CD4-positive, alpha-beta T cell (primary cell): ENCODE data around the gene DOP1B. TPM values are rescaled to one million over a fixed set of nuclear protein-coding genes. Genes with fewer than 3 reads are reported as not detected.
A peak's percentile ranks its signal among the peaks of the same experiment; 100 is the strongest.
"Not testable (repeated sequence)": the region's sequence is repeated elsewhere in the genome, so short reads cannot be mapped to it uniquely, and the experiment has no call there.

Experiments used
- ATAC-seq: fragments of 200-7000 bp; cut with Tn5 transposase; one replicate; pipeline ENCODE4 v1.10.0; 2022; ENCODE audit warnings: mild to moderate bottlenecking; ENCODE audit not compliant: poor library complexity
- CTCF ChIA-PET: fragments of 350-600 bp; sonication (Branson Sonifier 250); formaldehyde crosslinking; loops from one replicate; lab custom pipeline; 2021; ENCODE audit warnings: antibody characterized with exemption, inconsistent platforms; lab: Charles Lee
- POLR2A ChIA-PET: fragments of 350-600 bp; sonication (Branson Sonifier 250); formaldehyde crosslinking; loops from one replicate; lab custom pipeline; 2021; ENCODE audit warnings: antibody characterized with exemption, inconsistent platforms; lab: Charles Lee
- DNase-seq, 14 experiments: peaks; one replicate each; pipeline ENCODE4 v3.0.0-alpha.2; 2013 to 2020; ENCODE audit warnings: mixed read lengths in 2 of 14
- H3K27ac ChIP-seq, 2 donors: one replicate each; pipeline versions ENCODE4 v1.5.1 to v1.7.0; 2013; ENCODE audit warnings: low read length in 2 of 2, low read depth in 1 of 2, mild to moderate bottlenecking in 1 of 2
- H3K27me3 ChIP-seq, 2 experiments: 1 replicate in 1 of 2; 2 replicates in 1 of 2; pipeline versions ENCODE4 v1.6.1 to v1.7.0; 2013; ENCODE audit warnings: low read length in 2 of 2, control low read depth in 1 of 2, mild to moderate bottlenecking in 1 of 2, moderate library complexity in 1 of 2; ENCODE audit not compliant: insufficient read depth in 2 of 2, control insufficient read depth in 1 of 2
- H3K36me3 ChIP-seq: one replicate; pipeline ENCODE4 v1.6.1; 2013; ENCODE audit warnings: low read length, control low read depth; ENCODE audit not compliant: insufficient read depth
- H3K4me1 ChIP-seq: one replicate; pipeline ENCODE4 v1.6.1; 2013; ENCODE audit warnings: low read length, control low read depth; ENCODE audit not compliant: insufficient read depth
- H3K4me3 ChIP-seq: one replicate; pipeline ENCODE4 v1.5.1; 2013; ENCODE audit warnings: mild to moderate bottlenecking, low read length, moderate library complexity
- H3K9me3 ChIP-seq, 2 experiments: 1 replicate in 1 of 2; 2 replicates in 1 of 2; pipeline versions ENCODE4 v1.6.1 to v1.7.0; 2013; ENCODE audit warnings: low read length in 2 of 2, mild to moderate bottlenecking in 2 of 2, control low read depth in 1 of 2, moderate library complexity in 1 of 2; ENCODE audit not compliant: control insufficient read depth in 1 of 2, insufficient read depth in 1 of 2
- H3K27ac Mint-ChIP-seq: one replicate; pipeline ENCODE4 v1.8.0; 2020; ENCODE audit warnings: mixed read lengths
- H3K27me3 Mint-ChIP-seq: one replicate; pipeline ENCODE4 v1.8.0; 2021; ENCODE audit warnings: mixed read lengths
- H3K36me3 Mint-ChIP-seq: one replicate; pipeline ENCODE4 v1.8.0; 2021; ENCODE audit warnings: low read depth, mixed read lengths
- H3K4me1 Mint-ChIP-seq: one replicate; pipeline ENCODE4 v1.8.0; 2021; ENCODE audit warnings: low read depth, mixed read lengths
- H3K4me3 Mint-ChIP-seq: one replicate; pipeline ENCODE4 v1.8.0; 2020; ENCODE audit warnings: mild to moderate bottlenecking, mixed read lengths
- H3K9me3 Mint-ChIP-seq: one replicate; pipeline ENCODE4 v1.8.0; 2020; ENCODE audit warnings: mixed read lengths
- intact Hi-C, 2 experiments: fragments of 100-400 bp; cut with DNase I in 1 of 2; cut with micrococcal nuclease in 1 of 2; formaldehyde crosslinking; loops; one replicate each; pipeline versions ENCODE4 v1.15.1 to v1.9.0; 2023 to 2025; cut with DNase I, micrococcal nuclease
- total RNA-seq, 174 experiments: library from RNA in 2 of 174; stranded (reverse) in 2 of 174; gene quantifications; one replicate each; pipeline ENCODE4 v1.2.3 and lab custom pipeline; 2021 to 2026
- TF ChIP-seq, protein P1 (sequence below): fragments of 200-600 bp; IDR thresholded peaks from one replicate; pipeline ENCODE4 v1.8.0; 2022; ENCODE audit warnings: antibody characterized with exemption, mild to moderate bottlenecking

DOP1B gene
- total RNA-seq, 2 experiments from 2014 or later, result 11.0 to 12.7 TPM

DNA sequence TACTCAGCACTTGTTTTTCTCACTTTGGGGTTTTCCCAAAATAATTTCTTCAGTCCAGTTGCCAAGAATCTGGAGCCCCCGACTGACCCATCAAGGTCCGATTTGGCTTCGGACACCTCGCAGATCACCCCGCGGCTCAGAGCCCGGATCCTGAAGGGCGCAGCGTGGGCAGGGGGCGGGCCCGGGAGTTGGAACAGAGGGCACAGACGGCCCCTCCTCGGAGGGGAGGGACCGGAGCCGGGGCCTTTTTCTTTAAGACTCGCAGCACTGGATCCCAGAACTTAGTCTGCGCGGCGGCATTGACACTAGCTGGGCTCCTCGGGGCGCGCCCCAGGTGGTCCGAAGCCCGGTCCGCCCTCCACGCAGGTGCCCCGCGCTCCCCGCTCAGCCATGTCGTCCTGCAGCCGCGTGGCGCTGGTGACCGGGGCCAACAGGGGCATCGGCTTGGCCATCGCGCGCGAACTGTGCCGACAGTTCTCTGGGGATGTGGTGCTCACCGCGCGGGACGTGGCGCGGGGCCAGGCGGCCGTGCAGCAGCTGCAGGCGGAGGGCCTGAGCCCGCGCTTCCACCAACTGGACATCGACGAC is 21.7 kb upstream of the DOP1B start, which contains the start of gene CBR3:
Gene CBR3 (plus strand): TSS at position 277 of the 588 bp plus-strand sequence. CDS start 114 bp downstream, at position 391.
- POLR2A ChIA-PET, result interaction anchor here (0.6 to 2.3 kb wide), 12 partner anchors 9 to 185 kb away, joined by 3 to 9 read pairs (median 4); partner anchors contain the start of genes CBR1 and MORC3
- H3K36me3 ChIP-seq, result peaks cover 3% of the 10 kb centered on the region
- CTCF ChIA-PET, result interaction anchor here (2.4 kb wide), 1 partner anchor 10 kb away, joined by 8 read pairs; no protein-coding TSS in a partner anchor
- H3K4me3 ChIP-seq, result peak within 1 kb of the TSS; percentile 85
- no peaks in the 10 kb centered on the region for H3K27me3 Mint-ChIP-seq
- H3K27ac Mint-ChIP-seq, result peak within 1 kb of the TSS; percentile 69
- peaks cover 37% of the 10 kb centered on the region for H3K4me1 ChIP-seq
- H3K9me3 Mint-ChIP-seq, result no peaks in the 10 kb centered on the region
- peak within 1 kb of the TSS; percentile 29 to 41 for H3K27ac ChIP-seq
- DNase-seq (peak; percentile 11 to 71 (median 43)), ATAC-seq (peak; percentile 54)
- peak within 1 kb of the TSS; percentile 95 for H3K4me3 Mint-ChIP-seq
- H3K9me3 ChIP-seq, result no peaks in the 10 kb centered on the region
- peaks cover 26% of the 10 kb centered on the region for H3K4me1 Mint-ChIP-seq
- intact Hi-C loops, result no loop called here
- no peaks in the 10 kb centered on the region for H3K36me3 Mint-ChIP-seq
- TF ChIP-seq, protein P1, sequence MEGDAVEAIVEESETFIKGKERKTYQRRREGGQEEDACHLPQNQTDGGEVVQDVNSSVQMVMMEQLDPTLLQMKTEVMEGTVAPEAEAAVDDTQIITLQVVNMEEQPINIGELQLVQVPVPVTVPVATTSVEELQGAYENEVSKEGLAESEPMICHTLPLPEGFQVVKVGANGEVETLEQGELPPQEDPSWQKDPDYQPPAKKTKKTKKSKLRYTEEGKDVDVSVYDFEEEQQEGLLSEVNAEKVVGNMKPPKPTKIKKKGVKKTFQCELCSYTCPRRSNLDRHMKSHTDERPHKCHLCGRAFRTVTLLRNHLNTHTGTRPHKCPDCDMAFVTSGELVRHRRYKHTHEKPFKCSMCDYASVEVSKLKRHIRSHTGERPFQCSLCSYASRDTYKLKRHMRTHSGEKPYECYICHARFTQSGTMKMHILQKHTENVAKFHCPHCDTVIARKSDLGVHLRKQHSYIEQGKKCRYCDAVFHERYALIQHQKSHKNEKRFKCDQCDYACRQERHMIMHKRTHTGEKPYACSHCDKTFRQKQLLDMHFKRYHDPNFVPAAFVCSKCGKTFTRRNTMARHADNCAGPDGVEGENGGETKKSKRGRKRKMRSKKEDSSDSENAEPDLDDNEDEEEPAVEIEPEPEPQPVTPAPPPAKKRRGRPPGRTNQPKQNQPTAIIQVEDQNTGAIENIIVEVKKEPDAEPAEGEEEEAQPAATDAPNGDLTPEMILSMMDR, result no peak
- no peaks in the 10 kb centered on the region for H3K27me3 ChIP-seq

DNA sequence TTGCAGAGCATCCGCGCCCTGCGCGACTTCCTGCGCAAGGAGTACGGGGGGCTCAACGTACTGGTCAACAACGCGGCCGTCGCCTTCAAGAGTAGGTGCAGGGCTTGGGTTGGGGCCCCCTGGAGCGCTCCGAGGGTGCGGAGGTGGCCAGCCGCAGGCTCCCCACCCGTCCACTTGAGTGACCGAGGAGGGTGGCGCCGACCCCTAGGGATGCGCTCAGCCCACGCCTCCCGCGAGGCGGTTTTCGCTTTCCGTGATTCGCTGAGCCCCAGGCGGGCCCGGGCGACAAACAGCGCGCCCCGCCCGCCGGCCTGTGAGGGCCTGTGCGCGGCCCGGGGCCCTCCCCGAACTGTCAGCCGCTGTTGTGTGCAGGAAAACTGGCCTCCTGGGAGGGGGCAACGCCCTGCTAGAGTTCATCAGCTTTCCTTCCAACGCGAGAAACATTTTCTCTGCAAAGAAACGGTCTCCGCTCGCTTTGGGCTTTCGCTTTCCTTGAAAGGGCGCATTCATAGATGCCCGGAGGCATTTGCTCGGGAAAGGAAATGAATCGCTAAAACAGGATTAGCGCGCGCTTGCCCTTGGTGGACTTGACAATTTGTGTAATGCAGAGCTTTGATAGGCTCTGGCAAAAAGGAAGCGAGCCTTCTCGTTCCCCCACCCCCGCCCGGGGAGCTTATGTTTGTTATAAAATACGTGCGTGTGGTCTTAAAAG is 21.1 kb upstream of the DOP1B start:
- peak overlapping the region; percentile 69 for H3K27ac Mint-ChIP-seq
- peak in 13 of 14 experiments; percentile 9 to 73 (median 51) for DNase-seq
- Histone ChIP-seq H3K9me3 (no peaks in the 10 kb centered on the region), H3K27ac (peak overlapping the region; percentile 29 to 41), H3K4me3 (peak overlapping the region; percentile 85), H3K36me3 (peaks cover 6% of the 10 kb centered on the region), H3K4me1 (peaks cover 35% of the 10 kb centered on the region), H3K27me3 (no peaks in the 10 kb centered on the region)
- no peaks in the 10 kb centered on the region for H3K27me3 Mint-ChIP-seq
- H3K4me1 Mint-ChIP-seq, result peaks cover 22% of the 10 kb centered on the region
- CTCF ChIA-PET, result interaction anchor here (1.4 to 2.4 kb wide), 2 partner anchors 10 to 18 kb away, joined by 3 to 8 read pairs; no protein-coding TSS in a partner anchor
- intact Hi-C loops, result no loop called here
- H3K4me3 Mint-ChIP-seq, result peak overlapping the region; percentile 95
- no peaks in the 10 kb centered on the region for H3K36me3 Mint-ChIP-seq
- peak; percentile 65 for ATAC-seq
- TF ChIP-seq, protein P1, result no peak
- no peaks in the 10 kb centered on the region for H3K9me3 Mint-ChIP-seq
- POLR2A ChIA-PET, result interaction anchor here (0.9 to 2.3 kb wide), 11 partner anchors 10 to 185 kb away, joined by 3 to 9 read pairs (median 4); partner anchors contain the start of genes CBR1 and MORC3

DNA sequence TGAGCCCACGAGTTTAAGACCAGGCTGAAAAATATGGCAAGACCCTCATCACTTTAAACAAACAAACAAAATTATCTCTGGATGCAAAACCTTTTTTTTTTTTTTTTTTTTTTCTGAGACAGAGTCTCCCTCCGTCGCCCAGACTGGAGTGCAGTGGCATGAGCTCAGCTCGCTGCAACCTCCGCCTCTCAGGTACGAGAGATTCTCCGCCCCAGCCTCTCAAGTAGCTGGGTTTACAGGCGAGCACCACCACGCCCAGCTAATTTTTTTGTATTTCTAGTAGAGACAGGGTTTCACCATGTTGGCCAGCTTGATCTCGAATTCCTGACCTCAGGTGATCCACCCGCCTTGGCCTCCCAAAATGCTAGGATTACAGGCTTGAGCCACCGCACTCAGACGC is 16.8 kb upstream of the DOP1B start:
- intact Hi-C loops, result loop anchor here in 1 of 2 experiments (5.0 to 10.0 kb wide), 2 partner anchors 455 to 788 kb away; no protein-coding TSS in a partner anchor
- H3K27me3 ChIP-seq, ATAC-seq, DNase-seq, H3K27ac Mint-ChIP-seq, H3K4me3 ChIP-seq, H3K36me3 ChIP-seq, H3K4me3 Mint-ChIP-seq, H3K9me3 Mint-ChIP-seq, H3K27me3 Mint-ChIP-seq, H3K9me3 ChIP-seq, H3K27ac ChIP-seq, POLR2A ChIA-PET, H3K36me3 Mint-ChIP-seq: not testable (repeated sequence)
- CTCF ChIA-PET, result interaction anchor here (0.6 to 2.9 kb wide), 4 partner anchors 34 to 1524 kb away, joined by 3 to 15 read pairs (median 4); no protein-coding TSS in a partner anchor
- peaks cover 21% of the 10 kb centered on the region for H3K4me1 Mint-ChIP-seq
- H3K4me1 ChIP-seq, result peaks cover 32% of the 10 kb centered on the region
